ENCODE measurements around the gene CLCA2.

- TF ChIP-seq CTCF (IDR thresholded peaks at IDR 0.05; ENCODE audit: low read depth, low read length, missing input control): no peak
- no peak for TF ChIP-seq TAF1 (conservative IDR thresholded peaks at IDR 0.05)
- no peak for TF ChIP-seq YY1 (IDR thresholded peaks at IDR 0.05)
- no peak for TF ChIP-seq RXRA (IDR thresholded peaks at IDR 0.05)
- TF ChIP-seq MAX (IDR thresholded peaks at IDR 0.05): no peak
- TF ChIP-seq GABPA (IDR thresholded peaks at IDR 0.05 in 1 of 2, conservative IDR thresholded peaks at IDR 0.05 in 1 of 2): no peak
- TF ChIP-seq ZBTB33 (IDR thresholded peaks at IDR 0.05): no peak
- no peak for TF ChIP-seq REST (IDR thresholded peaks at IDR 0.05)
- no peak for TF ChIP-seq JUND (IDR thresholded peaks at IDR 0.05)
- TF ChIP-seq ATF3 (IDR thresholded peaks at IDR 0.05): no peak
- TF ChIP-seq RAD21 (IDR thresholded peaks at IDR 0.05): no peak
- no peak for TF ChIP-seq SP1 (IDR thresholded peaks at IDR 0.05)
These were observed 26.9 kb downstream of the CLCA2 start for GRCh38 chr1:86450847-86451246.

Data from liver (tissue), 3 donors.